Fibroblast of skin of right biceps (primary cell): Measurements from ENCODE around the gene BMI1.
A peak's percentile ranks its signal among the peaks of the same experiment; 100 is the strongest.

Source experiments
- DNase-seq: peaks from one replicate; pipeline ENCODE4 v3.0.0-alpha.2; 2013

Gene BMI1

GRCh38 chr10:22368981-22369380 lies 48.1 kb downstream of the BMI1 start:
- no peak for DNase-seq

- peak; percentile 24 for DNase-seq
Observed at GRCh38 chr10:22369434-22370072, 48.7 kb downstream of the BMI1 start.

- no peak for DNase-seq
Observed at GRCh38 chr10:22370320-22370719, 49.4 kb downstream of the BMI1 start.

- DNase-seq = no peak
Observed at GRCh38 chr10:22372298-22372697, 51.4 kb downstream of the BMI1 start.

GRCh38 chr10:22372917-22373316 lies 52.0 kb downstream of the BMI1 start:
- peak; percentile 59 for DNase-seq

GRCh38 chr10:22374489-22375126 lies 53.7 kb downstream of the BMI1 start:
- no peak for DNase-seq

GRCh38 chr10:22379059-22379458 lies 58.2 kb downstream of the BMI1 start:
- no peak for DNase-seq
